GM12864 (cell line): ENCODE results near the gene CASR.

Experiments used
- DNase-seq: peaks from one replicate; pipeline ENCODE4 v3.0.0-alpha.2; 2011; ENCODE audit warnings: low read depth
- H3K4me3 ChIP-seq: 2 replicates; pipeline ENCODE4 v1.5.1; 2011; ENCODE audit warnings: mild to moderate bottlenecking, low read depth, low read length, control low read depth
- CTCF ChIP-seq: IDR thresholded peaks from 2 replicates; pipeline ENCODE4 v1.5.1; 2011; ENCODE audit warnings: low read depth, mild to moderate bottlenecking, moderate library complexity, low read length, control low read depth, inconsistent platforms; ENCODE audit errors: missing control alignments

Gene CASR

GRCh38 chr3:122255757-122256439 lies 72.4 kb downstream of the CASR start:
- no peak overlapping the region for H3K4me3 ChIP-seq
- TF ChIP-seq CTCF = no peak
- DNase-seq = no peak

DNA sequence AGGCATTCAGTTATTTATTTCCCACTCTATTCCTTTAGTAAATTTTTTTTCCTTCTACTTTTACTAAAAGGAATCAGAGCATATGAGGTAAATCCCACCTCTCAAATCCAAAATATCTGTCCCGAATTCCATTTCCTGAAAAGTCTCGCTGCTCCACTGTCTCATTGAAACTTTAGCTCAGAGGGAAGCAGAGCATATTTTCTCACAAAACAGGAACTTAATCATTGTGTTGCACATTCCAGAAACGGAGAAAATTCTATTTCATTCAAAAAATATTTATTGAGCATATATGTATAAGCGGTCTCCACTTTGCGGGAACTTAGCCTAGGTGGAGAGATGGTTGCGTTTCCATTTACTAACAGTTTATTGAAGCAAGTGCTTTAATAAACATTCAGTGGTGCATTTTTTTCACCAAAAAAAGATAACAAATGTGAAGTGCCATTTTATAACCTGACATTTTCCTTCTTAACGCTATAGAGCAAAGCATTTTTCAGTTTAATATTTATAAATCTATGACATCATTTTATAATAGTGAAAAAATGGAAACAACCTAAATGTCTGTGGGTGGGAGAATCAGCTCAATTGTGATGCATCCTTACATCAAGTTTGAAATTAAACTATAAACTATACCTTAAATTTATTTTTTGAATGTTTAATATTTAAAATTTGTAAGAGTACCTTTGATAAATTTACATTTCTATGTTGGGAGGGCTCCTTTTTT lies 74.3 kb downstream of the CASR start:
- no peak overlapping the region for H3K4me3 ChIP-seq
- no peak for DNase-seq
- no peak for TF ChIP-seq CTCF

DNA sequence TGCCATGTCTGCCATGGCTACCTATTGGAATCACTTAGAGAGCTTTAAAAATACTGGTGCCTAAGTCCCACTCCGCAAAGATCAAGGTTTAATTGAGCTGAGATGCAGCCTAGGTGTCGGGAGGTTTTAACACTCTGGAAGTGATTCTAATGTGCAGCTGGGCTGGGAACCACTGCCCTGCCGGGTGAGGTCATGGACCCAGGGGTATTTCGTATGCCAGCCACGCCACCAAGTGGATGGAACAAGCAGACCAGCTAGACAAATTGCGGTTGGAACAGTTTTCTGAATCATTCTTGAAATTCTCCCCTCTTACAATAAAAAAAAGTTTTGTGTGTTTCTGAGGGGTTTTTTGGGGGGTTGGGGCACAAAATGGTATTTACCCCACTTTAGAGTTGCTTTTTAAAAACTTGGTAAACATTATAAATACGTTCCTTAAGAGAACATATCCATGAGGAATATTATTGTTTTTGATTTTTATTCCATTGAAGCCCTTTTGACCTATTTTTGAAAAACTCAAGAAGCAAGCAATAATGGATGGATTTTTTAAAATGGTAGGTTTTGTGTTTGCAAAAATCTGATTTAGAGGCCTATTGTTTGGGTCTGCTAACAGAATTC lies 75.4 kb downstream of the CASR start:
- no peak overlapping the region for H3K4me3 ChIP-seq
- TF ChIP-seq CTCF = peak; percentile 78
- DNase-seq = peak; percentile 67

DNA sequence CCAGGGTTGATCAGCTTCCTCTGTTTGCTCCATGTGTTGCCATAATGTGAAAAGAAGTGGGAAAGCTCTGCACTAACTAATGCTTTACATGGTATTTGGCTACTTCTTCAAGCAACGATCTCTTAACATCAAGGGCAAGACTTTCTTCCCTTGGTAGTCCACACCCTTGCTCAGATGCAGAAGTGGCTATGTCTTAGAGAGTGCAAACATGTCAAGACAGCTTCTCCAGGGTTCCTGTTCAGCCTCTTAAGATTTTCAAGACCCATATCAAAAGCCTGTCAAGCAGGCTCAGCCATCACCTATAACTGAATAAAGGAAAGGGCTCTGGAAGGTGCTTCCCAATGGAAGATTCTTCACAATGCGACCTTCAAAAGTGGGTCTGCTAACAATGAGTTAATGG lies 76.7 kb downstream of the CASR start:
- H3K4me3 ChIP-seq = no peak overlapping the region
- no peak for TF ChIP-seq CTCF

GRCh38 chr3:122263058-122263457 lies 79.6 kb downstream of the CASR start:
- no peak for DNase-seq
- TF ChIP-seq CTCF = no peak
- no peak overlapping the region for H3K4me3 ChIP-seq

More for the DNA sequence above, 76.7 kb downstream of the CASR start:
- DNase-seq = no peak

DNA sequence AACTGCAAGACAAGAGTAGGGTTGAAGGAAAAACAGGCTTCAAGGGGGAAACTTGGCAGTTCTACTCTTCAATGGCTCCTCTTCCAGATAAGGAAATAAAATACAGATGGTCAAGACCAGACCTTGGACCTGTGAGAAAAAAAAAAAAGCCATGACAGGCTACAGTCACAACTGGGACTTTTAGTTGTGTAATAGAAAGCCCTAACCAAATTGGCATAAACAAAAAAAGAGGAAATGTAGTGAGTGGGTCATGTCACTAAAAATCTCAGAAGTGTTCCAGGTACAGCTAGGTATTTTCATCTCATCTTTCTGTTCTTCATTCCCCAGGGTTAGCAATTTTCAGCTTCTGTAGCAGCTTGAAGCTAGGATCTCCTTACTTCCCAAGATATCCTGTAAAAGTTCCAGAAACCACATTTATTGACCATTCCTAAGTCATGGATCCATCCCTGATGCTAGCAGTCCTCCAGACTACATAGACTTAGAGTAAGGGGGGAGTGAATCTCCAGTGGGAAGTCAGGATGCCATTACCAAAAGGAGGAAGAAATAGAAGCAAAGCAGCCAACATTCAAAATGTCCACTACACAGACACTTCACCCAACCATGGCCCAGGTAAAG lies 80.6 kb downstream of the CASR start:
- no peak for DNase-seq
- TF ChIP-seq CTCF = no peak
- no peak overlapping the region for H3K4me3 ChIP-seq
